OCI-LY1 (cell line): ENCODE data around the gene SNCB.

Source experiments
- EZH2 ChIP-seq: fragments of 200-600 bp; sonication (generic), shearing (Covaris generic); IDR thresholded peaks from 2 replicates; pipeline ENCODE4 v1.8.0; 2017; ENCODE audit warnings: borderline replicate concordance, mixed run types, mild to moderate bottlenecking, antibody characterized with exemption, low read length, moderate library complexity, mixed read lengths
- TF ChIP-seq, protein P1 (sequence below): fragments of 200-600 bp; sonication (generic), shearing (Covaris generic); IDR thresholded peaks from 2 replicates; pipeline ENCODE4 v1.5.1; 2017; ENCODE audit warnings: mild to moderate bottlenecking, antibody characterized with exemption, low read length, moderate library complexity, mixed read lengths

- TF ChIP-seq, protein P1, sequence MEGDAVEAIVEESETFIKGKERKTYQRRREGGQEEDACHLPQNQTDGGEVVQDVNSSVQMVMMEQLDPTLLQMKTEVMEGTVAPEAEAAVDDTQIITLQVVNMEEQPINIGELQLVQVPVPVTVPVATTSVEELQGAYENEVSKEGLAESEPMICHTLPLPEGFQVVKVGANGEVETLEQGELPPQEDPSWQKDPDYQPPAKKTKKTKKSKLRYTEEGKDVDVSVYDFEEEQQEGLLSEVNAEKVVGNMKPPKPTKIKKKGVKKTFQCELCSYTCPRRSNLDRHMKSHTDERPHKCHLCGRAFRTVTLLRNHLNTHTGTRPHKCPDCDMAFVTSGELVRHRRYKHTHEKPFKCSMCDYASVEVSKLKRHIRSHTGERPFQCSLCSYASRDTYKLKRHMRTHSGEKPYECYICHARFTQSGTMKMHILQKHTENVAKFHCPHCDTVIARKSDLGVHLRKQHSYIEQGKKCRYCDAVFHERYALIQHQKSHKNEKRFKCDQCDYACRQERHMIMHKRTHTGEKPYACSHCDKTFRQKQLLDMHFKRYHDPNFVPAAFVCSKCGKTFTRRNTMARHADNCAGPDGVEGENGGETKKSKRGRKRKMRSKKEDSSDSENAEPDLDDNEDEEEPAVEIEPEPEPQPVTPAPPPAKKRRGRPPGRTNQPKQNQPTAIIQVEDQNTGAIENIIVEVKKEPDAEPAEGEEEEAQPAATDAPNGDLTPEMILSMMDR: no peak
- no peak for TF ChIP-seq EZH2
These were observed 7.2 kb upstream of the SNCB start for GRCh38 chr5:176637556-176637955.
